Naive thymus-derived CD4-positive, alpha-beta T cell (primary cell): Measurements from ENCODE around the gene SASH3. TPM values are rescaled to one million over a fixed set of nuclear protein-coding genes. Genes with fewer than 3 reads are reported as not detected.

Experiments used
- ATAC-seq: fragments of 150-1000 bp; cut with Tn5 transposase; 2 replicates; pipeline ENCODE4 v1.10.0; 2021; ENCODE audit warnings: mild to moderate bottlenecking, moderate library complexity
- CTCF ChIA-PET: fragments of 350-600 bp; sonication (Branson Sonifier 250); formaldehyde crosslinking; loops from one replicate; lab custom pipeline; 2021; ENCODE audit warnings: antibody characterized with exemption; lab: Charles Lee
- POLR2A ChIA-PET: fragments of 350-600 bp; sonication (Branson Sonifier 250); formaldehyde crosslinking; loops from one replicate; lab custom pipeline; 2021; ENCODE audit warnings: antibody characterized with exemption, inconsistent platforms; lab: Charles Lee
- DNase-seq, 9 donors: peaks; one replicate each; pipeline versions ENCODE4 v3.0.0 to v3.0.0-alpha.2; 2020 to 2022; ENCODE audit warnings: mixed read lengths in 1 of 9
- H3K27ac ChIP-seq: one replicate; pipeline ENCODE4 v1.7.0; 2013; ENCODE audit warnings: mild to moderate bottlenecking, low read depth, low read length, moderate library complexity
- H3K27me3 ChIP-seq, 2 donors: one replicate each; pipeline ENCODE4 v1.7.0; 2013; ENCODE audit warnings: low read length in 2 of 2, mild to moderate bottlenecking in 2 of 2, moderate library complexity in 2 of 2; ENCODE audit not compliant: control insufficient read depth in 2 of 2, insufficient read depth in 2 of 2
- H3K36me3 ChIP-seq, 3 experiments: 1 replicate in 2 of 3; 2 replicates in 1 of 3; pipeline ENCODE4 v1.7.0; 2013; ENCODE audit warnings: low read length in 3 of 3, mild to moderate bottlenecking in 3 of 3, moderate library complexity in 1 of 3; ENCODE audit not compliant: insufficient read depth in 3 of 3, control insufficient read depth in 2 of 3
- H3K4me1 ChIP-seq, 2 donors: one replicate each; pipeline ENCODE4 v1.7.0; 2013; ENCODE audit warnings: low read length in 2 of 2, mild to moderate bottlenecking in 2 of 2, moderate library complexity in 1 of 2; ENCODE audit not compliant: control insufficient read depth in 2 of 2, insufficient read depth in 2 of 2
- H3K4me3 ChIP-seq: 2 replicates; pipeline ENCODE4 v1.7.0; 2013; ENCODE audit warnings: mild to moderate bottlenecking, low read length
- H3K9me3 ChIP-seq, 3 experiments: 1 replicate in 2 of 3; 2 replicates in 1 of 3; pipeline ENCODE4 v1.7.0; 2013; ENCODE audit warnings: low read length in 3 of 3; ENCODE audit not compliant: control insufficient read depth in 2 of 3
- H3K27ac Mint-ChIP-seq, 9 donors: one replicate each; pipeline ENCODE4 v1.8.0; 2020 to 2022; ENCODE audit warnings: mixed read lengths in 9 of 9, mild to moderate bottlenecking in 8 of 9, moderate library complexity in 5 of 9, inconsistent platforms in 2 of 9
- H3K27me3 Mint-ChIP-seq, 5 donors: one replicate each; pipeline ENCODE4 v1.8.0; 2021 to 2022; ENCODE audit warnings: mixed read lengths in 5 of 5, mild to moderate bottlenecking in 1 of 5
- H3K36me3 Mint-ChIP-seq, 5 donors: one replicate each; pipeline ENCODE4 v1.8.0; 2020 to 2022; ENCODE audit warnings: mixed read lengths in 5 of 5, mild to moderate bottlenecking in 3 of 5, inconsistent platforms in 1 of 5
- H3K4me1 Mint-ChIP-seq, 7 donors: one replicate each; pipeline ENCODE4 v1.8.0; 2020 to 2022; ENCODE audit warnings: mixed read lengths in 7 of 7, mild to moderate bottlenecking in 3 of 7, inconsistent platforms in 1 of 7
- H3K4me3 Mint-ChIP-seq, 10 donors: one replicate each; pipeline ENCODE4 v1.8.0; 2020 to 2022; ENCODE audit warnings: mild to moderate bottlenecking in 10 of 10, mixed read lengths in 10 of 10, moderate library complexity in 6 of 10, inconsistent platforms in 2 of 10
- H3K9me3 Mint-ChIP-seq, 11 donors: one replicate each; pipeline ENCODE4 v1.8.0; 2020 to 2022; ENCODE audit warnings: mixed read lengths in 11 of 11, mild to moderate bottlenecking in 4 of 11, inconsistent platforms in 1 of 11, moderate library complexity in 1 of 11
- intact Hi-C, 2 donors: fragments of 100-400 bp; cut with micrococcal nuclease; formaldehyde crosslinking; loops; one replicate each; pipeline ENCODE4 v1.15.1; 2023
- polyA plus RNA-seq, 2 donors: library from polyadenylated mRNA; unstranded; fragments of 300-500 nt; fragmentation: Illumina TruSeq; gene quantifications; one replicate each; pipeline ENCODE4 v1.2.3, GENCODE V29; 2021
- total RNA-seq, 6 experiments: library from RNA in 5 of 6; stranded (reverse) in 5 of 6; gene quantifications; 1 replicate in 5 of 6; 2 replicates in 1 of 6; pipeline ENCODE4 v1.2.3 and lab custom pipeline; 2021 to 2026

SASH3 gene
- total and polyA plus RNA-seq, 7 experiments from 2014 or later, result 71.8 to 262 (median 156) TPM

GRCh38 chrX:129779086-129779672 is 570 bp upstream of the SASH3 start:
- no peaks in the 10 kb centered on the region for H3K9me3 ChIP-seq
- POLR2A ChIA-PET, result interaction anchor here (0.6 to 12.3 kb wide), 10 partner anchors 9 to 182 kb away, joined by 3 to 191 read pairs (median 4); partner anchors contain the start of genes UTP14A and XPNPEP2
- Mint-ChIP-seq H3K36me3 (peaks cover 0 to 45% (median 9%) of the 10 kb centered on the region in 5 donors), H3K27me3 (no peaks in the 10 kb centered on the region), H3K27ac (peak overlapping the region; percentile 81 to 97 (median 93)), H3K9me3 (peaks cover 0 to 1% (median 0%) of the 10 kb centered on the region in 11 donors), H3K4me3 (peak overlapping the region; percentile 79 to 98 (median 92)), H3K4me1 (peaks cover 25 to 75% (median 58%) of the 10 kb centered on the region in 7 donors)
- H3K27ac ChIP-seq, result peak overlapping the region; percentile 89
- H3K4me3 ChIP-seq, result peak overlapping the region; percentile 93
- ATAC-seq (no peak), DNase-seq (no peak)
- no peaks in the 10 kb centered on the region for H3K27me3 ChIP-seq
- CTCF ChIA-PET, result interaction anchor here (0.8 to 1.5 kb wide), 5 partner anchors 8 to 50 kb away, joined by 4 to 8 read pairs (median 5); no protein-coding TSS in a partner anchor
- peaks cover 46 to 57% of the 10 kb centered on the region in 2 donors for H3K4me1 ChIP-seq
- H3K36me3 ChIP-seq, result peaks cover 7 to 9% (median 8%) of the 10 kb centered on the region in 3 experiments
- intact Hi-C loops, result loop anchor here (1.0 to 5.0 kb wide), 4 partner anchors 10 to 393 kb away; partner anchors contain the start of genes BCORL1 (in 1 of the 2), RAB33A (in 1 of the 2) and UTP14A (in 1 of the 2)

- peak overlapping the region; percentile 79 to 98 (median 92) for H3K4me3 Mint-ChIP-seq
- H3K27ac Mint-ChIP-seq, result peak overlapping the region; percentile 81 to 97 (median 93)
- H3K36me3 Mint-ChIP-seq, result peaks cover under 1 to 56% (median 9%) of the 10 kb centered on the region in 5 donors
- H3K4me1 ChIP-seq, result peaks cover 39 to 55% of the 10 kb centered on the region in 2 donors
- H3K9me3 ChIP-seq, result no peaks in the 10 kb centered on the region
- H3K4me1 Mint-ChIP-seq, result peaks cover 22 to 73% (median 56%) of the 10 kb centered on the region in 7 donors
- CTCF ChIA-PET, result interaction anchor here (1.0 to 2.3 kb wide), 7 partner anchors 9 to 55 kb away, joined by 3 to 8 read pairs (median 5); no protein-coding TSS in a partner anchor
- no peak for ATAC-seq
- intact Hi-C loops, result loop anchor here (1.0 to 5.0 kb wide), 12 partner anchors 11 to 307 kb away; partner anchors contain the start of genes UTP14A (in 1 of the 2) and ZDHHC9 (in 1 of the 2)
- no peaks in the 10 kb centered on the region for H3K27me3 Mint-ChIP-seq
- peak overlapping the region; percentile 89 for H3K27ac ChIP-seq
- no peaks in the 10 kb centered on the region for H3K27me3 ChIP-seq
- POLR2A ChIA-PET, result interaction anchor here (1.0 to 12.3 kb wide), 9 partner anchors 8 to 103 kb away, joined by 3 to 191 read pairs (median 5); partner anchors contain the start of gene XPNPEP2
- H3K9me3 Mint-ChIP-seq, result no peaks in the 10 kb centered on the region
- H3K4me3 ChIP-seq, result peak overlapping the region; percentile 93
- H3K36me3 ChIP-seq, result peaks cover 7 to 14% (median 8%) of the 10 kb centered on the region in 3 experiments
- no peak for DNase-seq
These were observed 824 bp downstream of the SASH3 start for GRCh38 chrX:129780441-129781105.

- Histone ChIP-seq H3K4me1 (peaks cover 42 to 59% of the 10 kb centered on the region in 2 donors), H3K9me3 (no peaks in the 10 kb centered on the region), H3K4me3 (peak overlapping the region; percentile 93), H3K27me3 (no peaks in the 10 kb centered on the region), H3K36me3 (peaks cover 7 to 14% (median 8%) of the 10 kb centered on the region in 3 experiments), H3K27ac (peak overlapping the region; percentile 89)
- DNase-seq (peak; percentile 23 to 85 (median 77)), ATAC-seq (peak; percentile 86)
- intact Hi-C loops, result loop anchor here (1.0 to 5.0 kb wide), 12 partner anchors 12 to 306 kb away; partner anchors contain the start of genes UTP14A (in 1 of the 2) and ZDHHC9 (in 1 of the 2)
- CTCF ChIA-PET, result interaction anchor here (0.7 to 2.3 kb wide), 6 partner anchors 13 to 145 kb away, joined by 3 to 8 read pairs (median 4); no protein-coding TSS in a partner anchor
- POLR2A ChIA-PET, result interaction anchor here (0.7 to 12.3 kb wide), 12 partner anchors 8 to 125 kb away, joined by 3 to 191 read pairs (median 4); partner anchors contain the start of gene XPNPEP2
- Mint-ChIP-seq H3K27me3 (no peaks in the 10 kb centered on the region), H3K27ac (peak overlapping the region; percentile 78 to 97 (median 93)), H3K36me3 (peaks cover 3 to 61% (median 9%) of the 10 kb centered on the region in 5 donors), H3K4me1 (peaks cover 25 to 76% (median 62%) of the 10 kb centered on the region in 7 donors), H3K4me3 (peak overlapping the region; percentile 79 to 98 (median 92)), H3K9me3 (no peaks in the 10 kb centered on the region)
These were observed 1.5 kb downstream of the SASH3 start for GRCh38 chrX:129781134-129781672.

GRCh38 chrX:129781680-129782495 is 2.1 kb downstream of the SASH3 start:
- peaks cover 7 to 14% (median 8%) of the 10 kb centered on the region in 3 experiments for H3K36me3 ChIP-seq
- Mint-ChIP-seq H3K4me1 (peaks cover 30 to 74% (median 61%) of the 10 kb centered on the region in 7 donors), H3K36me3 (peaks cover 3 to 64% (median 9%) of the 10 kb centered on the region in 5 donors), H3K27ac (peak overlapping the region; percentile 78 to 97 (median 93)), H3K9me3 (no peaks in the 10 kb centered on the region), H3K27me3 (no peaks in the 10 kb centered on the region), H3K4me3 (peak overlapping the region; percentile 79 to 98 (median 92))
- POLR2A ChIA-PET, result interaction anchor here (0.7 to 12.3 kb wide), 14 partner anchors 12 to 126 kb away, joined by 3 to 191 read pairs (median 4); partner anchors contain the start of gene XPNPEP2
- peak in 1 of 9 donors; percentile 25 for DNase-seq
- peaks cover 47 to 56% of the 10 kb centered on the region in 2 donors for H3K4me1 ChIP-seq
- H3K9me3 ChIP-seq, result no peaks in the 10 kb centered on the region
- intact Hi-C loops, result loop anchor here (1.0 to 5.0 kb wide), 12 partner anchors 13 to 305 kb away; partner anchors contain the start of genes UTP14A (in 1 of the 2) and ZDHHC9 (in 1 of the 2)
- peak overlapping the region; percentile 89 for H3K27ac ChIP-seq
- CTCF ChIA-PET, result interaction anchor here (0.7 to 2.3 kb wide), 7 partner anchors 14 to 146 kb away, joined by 3 to 8 read pairs (median 4); no protein-coding TSS in a partner anchor
- no peaks in the 10 kb centered on the region for H3K27me3 ChIP-seq
- peak overlapping the region; percentile 67 for H3K4me3 ChIP-seq
- ATAC-seq, result no peak

GRCh38 chrX:129782706-129783105 is 3.0 kb downstream of the SASH3 start:
- Histone ChIP-seq H3K9me3 (no peaks in the 10 kb centered on the region), H3K27me3 (no peaks in the 10 kb centered on the region), H3K4me3 (peak overlapping the region; percentile 67), H3K27ac (peak overlapping the region; percentile 89), H3K36me3 (peaks cover 7 to 19% (median 8%) of the 10 kb centered on the region in 3 experiments), H3K4me1 (peaks cover 43 to 55% of the 10 kb centered on the region in 2 donors)
- CTCF ChIA-PET, result interaction anchor here (1.0 to 2.3 kb wide), 5 partner anchors 11 to 104 kb away, joined by 3 to 8 read pairs (median 4); no protein-coding TSS in a partner anchor
- no peaks in the 10 kb centered on the region for H3K9me3 Mint-ChIP-seq
- peak overlapping the region; percentile 16 to 97 (median 92) for H3K27ac Mint-ChIP-seq
- intact Hi-C loops, result loop anchor here (5.0 kb wide), 5 partner anchors 35 to 305 kb away; partner anchors contain the start of genes UTP14A (in 1 of the 2) and ZDHHC9 (in 1 of the 2)
- H3K36me3 Mint-ChIP-seq, result peaks cover 3 to 68% (median 11%) of the 10 kb centered on the region in 5 donors
- no peak for DNase-seq
- no peak for ATAC-seq
- H3K4me1 Mint-ChIP-seq, result peaks cover 30 to 76% (median 60%) of the 10 kb centered on the region in 7 donors
- peak overlapping the region; percentile 79 to 98 (median 92) for H3K4me3 Mint-ChIP-seq
- POLR2A ChIA-PET, result interaction anchor here (0.5 to 12.3 kb wide), 8 partner anchors 12 to 100 kb away, joined by 3 to 191 read pairs (median 5); no protein-coding TSS in a partner anchor
- no peaks in the 10 kb centered on the region for H3K27me3 Mint-ChIP-seq
